GM11168 (cell line): Measurements from ENCODE around the gene PTPN12.
"Not testable (repeated sequence)": the region's sequence is repeated elsewhere in the genome, so short reads cannot be mapped to it uniquely, and the experiment has no call there.

Source experiments
- in situ Hi-C: fragments of 300-500 bp; cut with MboI; formaldehyde crosslinking; loops from one replicate; pipeline ENCODE4 v1.12.0; 2022; ENCODE audit warnings: low sequenced_read_pairs; ENCODE audit not compliant: unreplicated experiment

PTPN12 gene

GRCh38 chr7:77537778-77538280, 734 bp downstream of the PTPN12 start:
- in situ Hi-C loops, result no loop called here

- in situ Hi-C loops, result no loop called here
Measured at GRCh38 chr7:77538281-77539212, 1.5 kb downstream of the PTPN12 start.

- in situ Hi-C loops, result no loop called here
Measured at GRCh38 chr7:77540402-77540822, 3.3 kb downstream of the PTPN12 start.

GRCh38 chr7:77540993-77541392, 3.9 kb downstream of the PTPN12 start:
- in situ Hi-C loops, result not testable (repeated sequence)

GRCh38 chr7:77542409-77542808, 5.3 kb downstream of the PTPN12 start:
- in situ Hi-C loops, result no loop called here

GRCh38 chr7:77542895-77543294, 5.8 kb downstream of the PTPN12 start:
- in situ Hi-C loops, result no loop called here

- in situ Hi-C loops, result no loop called here
Measured at GRCh38 chr7:77543910-77544309, 6.8 kb downstream of the PTPN12 start.

- in situ Hi-C loops, result no loop called here
Measured at GRCh38 chr7:77544518-77544917, 7.4 kb downstream of the PTPN12 start.

GRCh38 chr7:77548206-77548605, 11.1 kb downstream of the PTPN12 start:
- in situ Hi-C loops, result no loop called here

GRCh38 chr7:77549106-77549870, 12.2 kb downstream of the PTPN12 start:
- in situ Hi-C loops, result no loop called here

- in situ Hi-C loops, result no loop called here
Measured at GRCh38 chr7:77550586-77550985, 13.5 kb downstream of the PTPN12 start.

GRCh38 chr7:77553123-77553522, 16.0 kb downstream of the PTPN12 start:
- in situ Hi-C loops, result no loop called here

- in situ Hi-C loops, result no loop called here
Measured at GRCh38 chr7:77558284-77558967, 21.3 kb downstream of the PTPN12 start.

GRCh38 chr7:77561352-77561751, 24.3 kb downstream of the PTPN12 start:
- in situ Hi-C loops, result no loop called here

GRCh38 chr7:77563275-77563674, 26.2 kb downstream of the PTPN12 start:
- in situ Hi-C loops, result no loop called here

- in situ Hi-C loops, result no loop called here
Measured at GRCh38 chr7:77565917-77566316, 28.8 kb downstream of the PTPN12 start.

- in situ Hi-C loops, result no loop called here
Measured at GRCh38 chr7:77566421-77566820, 29.3 kb downstream of the PTPN12 start.

GRCh38 chr7:77569514-77570232, 32.6 kb downstream of the PTPN12 start:
- in situ Hi-C loops, result no loop called here

GRCh38 chr7:77570330-77571011, 33.4 kb downstream of the PTPN12 start:
- in situ Hi-C loops, result no loop called here
